GM15510 (cell line): Measurements from ENCODE around the gene GPX4.

ENCODE experiments used
- POLR2A ChIP-seq: IDR thresholded peaks from 3 replicates; pipeline ENCODE4 v1.6.1; 2011; ENCODE audit warnings: borderline replicate concordance; ENCODE audit not compliant: insufficient read length; ENCODE audit errors: extremely low read depth

Gene GPX4

DNA sequence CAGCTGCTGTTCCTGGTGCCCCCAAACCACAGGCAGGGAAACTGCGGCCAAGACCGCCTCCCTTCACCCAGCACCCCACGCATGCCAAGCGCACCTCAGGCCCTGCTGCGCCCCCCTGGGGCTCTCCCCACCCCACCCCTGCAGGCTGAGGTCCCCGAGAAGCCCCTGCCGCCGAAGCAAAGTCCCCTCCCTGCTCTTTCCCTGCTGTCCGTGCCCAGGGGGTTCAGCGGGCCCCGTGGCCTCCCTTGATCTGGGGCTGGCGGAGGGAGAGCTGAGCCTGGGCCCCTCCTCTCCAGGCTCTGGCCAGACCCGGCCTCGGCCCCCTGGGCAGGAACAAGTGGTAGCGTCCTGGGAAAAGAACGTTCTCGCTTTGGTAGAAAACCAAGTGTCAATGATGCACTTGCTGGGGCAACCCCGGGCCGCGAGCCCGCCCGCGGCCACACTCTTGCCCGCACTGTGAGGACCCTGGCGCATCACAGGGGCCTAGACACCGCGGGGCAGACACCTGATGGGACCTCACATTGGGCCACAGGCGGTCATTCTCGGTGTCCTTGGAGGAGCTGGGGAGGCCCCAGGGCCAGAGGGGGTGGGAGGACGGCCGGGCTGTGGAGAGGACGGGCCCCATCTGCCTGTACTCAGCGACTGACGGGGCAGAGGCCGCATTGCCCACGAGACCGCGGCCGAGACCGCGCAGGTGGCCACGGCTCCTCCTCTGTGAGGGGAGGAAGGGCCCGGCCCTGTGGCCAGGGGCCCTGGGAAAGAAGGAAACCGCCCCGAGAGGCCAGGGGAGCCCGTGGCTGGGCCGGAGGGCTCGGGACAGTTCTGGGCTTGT is 29.0 kb downstream of the GPX4 start:
- TF ChIP-seq POLR2A = no peak

DNA sequence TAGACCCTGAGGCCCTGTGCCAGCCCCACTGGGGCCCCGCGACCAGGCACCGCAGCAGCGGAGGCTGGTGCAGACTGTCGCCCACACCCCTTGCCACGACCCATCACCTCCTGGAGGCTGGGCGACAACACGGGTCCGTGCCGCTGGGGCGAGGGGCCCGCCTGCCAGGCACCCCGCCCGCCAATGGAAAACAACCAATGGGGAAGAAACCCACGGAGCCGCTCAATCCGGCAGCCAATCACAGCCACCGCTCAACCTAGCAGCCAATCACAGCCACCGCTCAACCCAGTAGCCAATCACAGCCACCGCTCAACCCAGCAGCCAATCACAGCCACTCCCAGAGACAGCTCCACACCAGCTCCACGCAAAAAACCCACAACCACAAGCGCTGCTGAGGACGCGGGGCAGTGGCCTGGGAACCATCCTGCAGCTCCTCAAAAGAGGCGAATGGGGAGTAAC is 29.7 kb downstream of the GPX4 start:
- TF ChIP-seq POLR2A = peak; percentile 78

DNA sequence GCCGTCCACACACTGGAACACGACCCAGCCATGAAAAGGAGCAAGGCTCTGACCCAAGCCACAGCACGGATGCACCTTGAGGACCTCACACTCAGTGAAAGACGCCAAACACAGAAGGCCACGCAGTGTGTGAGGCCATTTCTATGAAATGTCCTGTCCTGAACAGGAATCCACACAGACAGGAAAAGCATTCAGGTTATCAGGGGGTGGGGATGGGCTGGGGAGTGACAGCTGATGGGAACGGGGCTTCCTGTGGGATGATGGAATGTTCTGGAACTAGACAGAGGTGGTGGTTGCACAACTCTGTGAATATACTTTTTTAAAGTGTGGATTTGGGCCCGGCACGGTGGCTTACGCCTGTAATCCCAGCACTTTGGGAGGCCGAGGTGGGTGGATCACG is 30.6 kb downstream of the GPX4 start:
- no peak for TF ChIP-seq POLR2A

DNA sequence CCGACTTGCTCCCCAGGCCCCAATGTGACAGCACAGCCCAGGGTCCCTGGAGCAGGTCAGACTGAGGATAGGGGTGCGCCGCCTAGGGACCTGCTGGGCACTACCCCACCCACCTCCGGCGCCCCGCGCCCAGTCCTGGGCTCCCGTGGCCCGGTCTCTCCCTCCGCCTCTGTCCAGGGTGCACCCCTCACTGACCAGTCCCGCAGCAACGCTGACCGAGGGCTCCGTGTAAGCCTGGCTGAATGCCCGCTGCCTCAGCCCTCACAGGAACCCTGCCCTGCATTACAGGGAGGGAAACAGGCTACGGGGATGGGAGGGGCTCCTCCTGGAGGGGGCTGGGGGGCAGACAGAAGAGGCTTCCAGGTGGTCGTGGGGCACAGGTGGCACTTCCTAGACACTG is 31.7 kb downstream of the GPX4 start:
- no peak for TF ChIP-seq POLR2A

DNA sequence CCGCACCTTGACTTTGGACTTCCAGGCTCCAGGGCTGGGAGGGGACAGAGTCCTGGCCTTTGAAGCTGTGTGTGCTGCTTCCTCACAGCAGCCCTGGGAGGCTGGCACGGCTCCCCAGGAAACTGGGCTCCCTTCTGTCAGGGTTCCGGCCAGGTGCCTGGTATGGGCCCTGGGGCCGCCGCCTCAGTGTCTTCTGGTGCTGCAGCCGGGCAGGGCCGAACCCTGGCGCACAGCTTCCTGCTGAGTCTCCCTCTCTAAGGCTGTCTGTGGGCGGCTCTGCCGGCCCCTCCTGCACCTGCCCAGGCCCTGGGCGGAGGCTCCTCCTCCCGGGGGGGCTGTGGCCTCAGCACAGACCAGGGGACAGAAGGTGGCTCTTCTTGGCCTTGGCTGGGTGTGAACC is 32.4 kb downstream of the GPX4 start:
- no peak for TF ChIP-seq POLR2A

DNA sequence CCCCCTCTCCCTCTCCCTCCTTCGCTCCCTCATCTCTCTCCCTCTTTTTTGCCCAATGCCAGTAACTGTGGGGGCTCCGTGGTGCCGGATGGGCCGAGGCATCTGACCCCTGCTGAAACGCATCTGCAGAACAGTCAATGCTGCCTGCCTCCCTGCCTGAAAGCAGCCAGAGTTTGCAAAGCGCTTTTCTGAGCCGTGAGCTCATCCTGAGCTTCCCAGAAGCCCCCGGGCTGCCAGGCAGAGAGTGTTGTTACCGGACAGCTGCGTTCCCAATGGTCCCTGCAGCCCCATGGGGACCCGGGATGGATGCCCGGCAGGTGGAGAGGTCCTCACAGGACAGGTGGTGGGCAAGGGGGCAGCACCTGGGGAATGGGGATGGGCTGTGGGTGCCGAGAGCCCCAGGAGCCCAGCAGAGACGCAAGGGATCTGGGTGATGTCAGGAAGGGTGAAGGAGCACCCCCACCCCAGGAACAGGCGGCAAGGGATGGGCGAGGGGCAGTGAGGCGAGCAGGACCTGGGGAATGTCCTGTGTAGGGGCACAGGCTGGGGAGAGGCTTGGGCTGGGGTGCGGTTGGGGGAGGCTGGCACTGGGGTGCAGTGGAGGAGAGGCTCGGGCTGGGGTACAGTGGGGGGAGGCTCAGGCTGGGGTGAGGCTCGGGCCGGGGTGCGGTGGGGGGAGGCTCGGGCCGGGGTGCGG is 33.0 kb downstream of the GPX4 start:
- no peak for TF ChIP-seq POLR2A

DNA sequence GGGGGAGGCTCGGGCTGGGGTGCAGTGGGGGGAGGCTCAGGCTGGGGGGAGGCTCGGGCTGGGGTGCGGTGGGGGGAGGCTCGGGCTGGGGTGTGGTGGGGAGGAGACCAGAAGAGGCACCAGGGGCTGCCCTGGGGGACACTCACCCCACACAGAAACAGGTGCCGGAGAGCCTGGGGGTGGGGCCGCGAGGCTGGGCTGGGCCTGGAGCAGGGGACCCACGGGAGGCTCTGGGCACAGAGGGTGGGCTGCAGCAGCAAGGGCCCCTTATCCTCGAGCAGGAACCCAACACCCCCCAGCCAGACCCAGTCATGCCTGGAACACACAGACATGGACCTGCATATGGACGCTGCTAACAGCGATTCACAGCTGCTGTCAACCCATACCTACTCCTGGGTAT is 34.3 kb downstream of the GPX4 start:
- no peak for TF ChIP-seq POLR2A

DNA sequence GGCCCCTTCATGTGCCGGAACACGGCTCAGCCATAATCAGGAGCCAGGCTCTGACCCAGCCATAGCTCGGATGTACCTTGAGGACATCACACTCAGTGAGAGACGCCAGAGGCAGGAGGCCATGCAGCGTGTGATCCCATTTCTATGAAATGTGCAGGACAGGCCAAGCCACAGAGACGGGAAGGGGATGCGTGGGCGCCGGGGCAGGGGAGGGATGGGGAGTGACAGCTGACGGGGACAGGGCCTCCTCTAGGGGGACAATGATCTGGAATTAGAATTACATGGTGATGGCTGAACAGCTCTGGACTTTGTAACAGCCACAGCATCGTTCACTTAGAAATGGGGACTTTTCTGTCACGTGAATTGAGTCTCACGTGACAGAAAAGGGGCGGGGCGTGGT is 35.3 kb downstream of the GPX4 start:
- no peak for TF ChIP-seq POLR2A

DNA sequence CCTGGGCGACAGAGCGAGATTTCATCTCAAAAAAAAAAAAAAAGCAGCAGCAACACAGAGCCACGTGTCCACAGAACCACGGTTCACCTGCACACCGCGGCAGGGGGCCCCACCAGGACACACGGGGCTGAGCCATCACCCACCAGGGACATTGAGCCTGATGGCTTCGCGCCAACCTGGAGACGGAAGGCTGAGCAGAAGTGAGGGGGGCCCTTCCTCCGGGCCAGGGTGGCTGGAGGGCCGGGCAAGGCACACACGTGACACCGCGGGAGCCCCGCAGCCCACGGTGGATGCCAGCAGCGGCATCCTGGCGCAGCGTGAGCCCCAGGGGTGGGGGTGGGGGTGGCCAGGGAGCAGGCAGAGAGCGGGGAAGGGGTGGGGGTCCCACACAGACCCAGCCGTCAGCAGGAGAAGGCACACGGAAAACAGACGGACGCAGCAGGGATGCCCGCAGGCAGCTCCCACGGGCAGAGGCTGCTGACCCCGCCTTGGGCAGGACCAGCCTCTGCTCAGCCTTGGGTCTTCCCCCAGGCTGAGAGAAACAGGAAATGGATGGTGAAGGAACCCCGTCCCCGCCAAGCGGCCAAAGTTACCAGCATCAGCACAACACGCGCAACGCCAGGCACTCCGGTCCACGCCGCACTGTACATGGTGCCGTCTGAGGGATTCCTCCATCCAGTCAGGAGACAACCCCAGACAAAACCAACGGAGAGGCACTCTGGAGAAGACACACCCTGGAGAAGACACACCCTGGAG is 36.7 kb downstream of the GPX4 start:
- TF ChIP-seq POLR2A = no peak

DNA sequence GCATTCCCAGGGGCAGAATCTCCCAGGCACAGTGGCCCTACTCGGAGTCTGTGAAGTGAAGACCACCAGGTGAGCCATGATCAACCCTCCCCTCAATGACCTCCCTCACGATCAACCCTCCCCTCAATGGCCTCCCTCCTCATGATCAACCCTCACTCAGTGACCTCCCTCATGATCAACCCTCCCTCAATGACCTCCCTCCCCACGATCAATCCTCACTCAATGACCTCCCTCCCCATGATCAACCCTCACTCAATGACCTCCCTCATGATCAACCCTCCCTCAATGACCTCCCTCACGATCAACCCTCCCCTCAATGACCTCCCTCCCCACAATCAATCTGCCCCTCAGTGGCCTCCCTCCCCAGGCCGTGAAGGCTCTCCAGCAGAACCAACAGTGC is 38.1 kb downstream of the GPX4 start:
- TF ChIP-seq POLR2A = no peak

DNA sequence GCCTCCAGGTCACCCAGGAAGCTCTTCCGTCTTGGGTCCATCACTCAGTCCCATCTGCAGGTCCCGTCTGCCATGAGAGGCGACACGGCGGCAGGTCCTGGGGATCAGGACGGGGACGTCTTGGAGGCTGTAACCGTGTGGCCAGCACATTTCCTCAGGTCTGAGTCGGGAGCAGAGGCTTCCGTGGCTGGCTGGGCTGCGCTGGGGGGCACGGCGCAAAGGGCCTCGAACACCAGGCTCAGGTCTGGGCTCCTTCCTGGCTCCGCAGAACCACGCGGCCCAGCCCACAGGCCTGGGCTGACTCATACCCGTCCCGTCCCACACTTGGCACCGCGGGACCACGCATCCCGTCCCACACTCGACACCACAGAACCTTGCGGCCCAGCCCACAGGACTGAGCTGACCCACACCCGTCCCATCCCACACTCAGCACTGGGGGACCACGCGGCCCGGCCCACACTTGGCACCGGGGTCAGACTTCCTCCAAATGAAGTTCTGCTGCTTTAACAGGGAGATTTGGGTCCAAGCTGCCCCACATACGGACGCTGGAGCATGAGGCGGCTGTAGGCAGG is 40.1 kb downstream of the GPX4 start:
- TF ChIP-seq POLR2A = no peak

DNA sequence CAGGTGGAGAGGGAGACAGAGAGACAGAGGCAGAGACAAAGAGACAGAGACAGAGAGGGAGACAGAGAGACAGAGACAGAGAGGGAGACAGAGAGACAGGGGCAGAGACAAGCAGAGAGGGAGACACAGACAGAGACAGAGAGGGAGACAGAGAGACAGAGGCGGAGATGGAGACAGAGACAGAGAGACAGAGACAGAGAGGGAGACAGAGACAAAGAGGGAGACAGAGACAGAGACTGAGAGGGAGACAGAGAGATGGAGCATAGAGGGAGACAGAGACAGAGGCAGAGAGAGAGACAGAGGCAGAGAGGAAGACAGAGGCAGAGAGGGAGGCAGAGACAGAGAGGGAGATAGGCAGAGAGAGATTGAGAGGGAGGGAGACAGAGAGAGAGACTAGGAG is 40.9 kb downstream of the GPX4 start:
- no peak for TF ChIP-seq POLR2A

DNA sequence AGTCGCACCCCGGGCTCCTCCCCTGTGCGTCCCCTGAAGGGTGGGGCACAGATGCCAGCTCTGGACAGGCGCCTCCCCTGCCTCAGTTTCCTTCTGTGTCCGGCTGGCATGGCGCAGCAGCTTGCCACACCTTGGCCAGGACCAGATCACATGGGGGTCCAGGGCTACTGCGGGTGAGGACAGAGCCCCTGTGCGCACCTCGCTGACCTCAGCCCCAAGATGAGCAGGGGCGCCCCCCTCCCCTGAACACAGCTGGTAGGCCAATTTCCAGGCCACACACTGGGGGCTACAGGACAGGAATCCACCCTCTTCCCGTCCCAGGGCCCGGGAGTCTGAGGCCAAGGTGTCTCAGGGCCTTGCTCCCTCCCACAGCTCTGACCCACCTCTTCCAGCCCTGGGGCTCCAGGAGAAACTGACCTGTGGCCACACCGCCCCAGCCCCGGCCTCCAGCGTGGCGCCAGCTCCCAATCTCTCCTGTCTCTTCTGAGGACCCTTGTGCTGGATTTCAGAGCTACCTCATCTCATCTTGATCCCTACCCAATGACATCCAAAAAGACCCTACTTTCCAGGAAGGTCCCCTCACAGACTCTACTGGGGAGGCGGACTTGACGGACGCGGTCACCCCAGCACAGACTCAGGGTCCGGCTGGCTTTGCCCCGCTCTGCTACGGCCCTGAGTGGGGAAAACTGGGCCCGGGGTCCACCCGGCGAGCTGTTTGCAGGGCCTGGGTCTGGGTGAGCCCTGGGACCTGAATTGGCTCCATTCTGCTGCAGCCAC is 42.0 kb downstream of the GPX4 start:
- TF ChIP-seq POLR2A = no peak

DNA sequence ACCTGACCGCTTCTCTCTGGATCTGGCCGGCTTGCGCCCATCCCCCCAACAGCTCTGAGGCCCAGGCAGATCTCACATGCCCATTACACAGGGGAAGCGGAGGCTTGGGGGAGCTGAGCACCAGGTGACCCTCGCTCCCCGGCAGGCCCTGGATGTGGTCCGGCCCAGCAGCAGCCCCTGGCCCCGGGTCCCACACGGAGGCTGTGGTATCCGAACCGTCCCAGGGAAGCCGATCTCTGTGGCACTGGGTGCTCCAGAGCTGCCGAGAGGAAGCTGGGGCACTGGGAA is 42.6 kb downstream of the GPX4 start:
- TF ChIP-seq POLR2A = no peak

DNA sequence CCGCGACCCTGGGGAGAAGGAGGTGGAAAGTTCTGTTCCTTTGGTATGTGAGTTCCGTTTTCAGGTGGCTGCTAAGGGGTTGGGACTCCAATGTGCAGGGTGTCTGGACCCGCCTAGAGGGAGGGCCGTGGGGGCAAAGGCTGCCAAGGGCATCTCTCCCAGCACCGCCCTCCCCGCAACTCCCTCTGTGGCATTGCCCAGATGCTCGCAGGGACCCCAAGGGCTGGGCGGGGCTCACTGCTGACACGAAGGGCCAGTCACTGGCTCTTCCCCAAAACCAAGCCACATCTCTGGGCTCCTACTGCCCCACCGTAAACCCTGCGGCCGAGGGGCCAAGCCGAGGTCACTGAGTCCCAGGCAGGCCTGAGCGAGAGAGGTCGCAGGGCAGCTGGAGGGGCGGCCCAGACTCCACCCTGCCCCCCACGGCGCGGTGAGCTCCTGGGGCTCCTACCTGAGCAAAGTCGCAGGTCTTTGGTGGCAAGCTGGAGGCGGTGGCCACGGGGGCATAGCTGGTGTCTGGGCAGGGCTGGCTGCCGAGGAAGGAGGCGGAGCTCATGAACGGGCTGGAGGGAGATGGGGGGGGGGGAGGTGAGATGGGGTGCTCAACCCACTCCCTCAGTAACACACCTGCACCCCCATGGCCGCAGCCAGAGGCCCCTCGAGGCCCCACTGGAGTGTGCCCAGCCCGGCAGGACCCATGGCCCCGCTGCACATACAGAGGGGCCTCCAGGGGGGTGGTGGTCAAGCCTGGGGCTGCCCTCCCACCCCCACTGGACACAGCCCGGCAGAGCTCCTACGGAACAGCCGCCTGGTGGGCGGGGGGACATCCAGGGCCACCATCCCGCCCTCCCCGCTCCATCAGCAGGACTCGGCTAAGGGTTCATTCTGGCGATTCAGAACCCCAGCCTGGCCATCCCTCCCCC is 43.3 kb downstream of the GPX4 start:
- TF ChIP-seq POLR2A = no peak
